Measurements from ENCODE around the gene ADGRB2.
A peak's percentile ranks its signal among the peaks of the same experiment; 100 is the strongest.

Gene ADGRB2

GRCh38 chr1:31779687-31780086 is 15.5 kb upstream of the ADGRB2 start:
- Histone ChIP-seq H3K36me3 (ENCODE audit: control insufficient read depth, low read depth, low read length) (no peaks in the 10 kb centered on the region), H3K4me3 (ENCODE audit: low read length) (no peak overlapping the region), H3K4me1 (ENCODE audit: control insufficient read depth, low read depth, low read length) (peaks cover 15% of the 10 kb centered on the region), H3K27ac (ENCODE audit: low read length) (no peak overlapping the region), H3K27me3 (ENCODE audit: control insufficient read depth, insufficient read depth, low read length) (peaks cover 5% of the 10 kb centered on the region), H3K9ac (ENCODE audit: low read length) (no peak overlapping the region), H3K9me3 (ENCODE audit: control insufficient read depth, low read depth, low read length) (no peaks in the 10 kb centered on the region)

- H3K4me1 ChIP-seq (ENCODE audit: control insufficient read depth, low read depth, low read length) = peaks cover 15% of the 10 kb centered on the region
- H3K9me3 ChIP-seq (ENCODE audit: control insufficient read depth, low read depth, low read length) = no peaks in the 10 kb centered on the region
- no peak overlapping the region for H3K9ac ChIP-seq (ENCODE audit: low read length)
- H3K4me3 ChIP-seq (ENCODE audit: low read length) = no peak overlapping the region
- H3K27ac ChIP-seq (ENCODE audit: low read length) = no peak overlapping the region
- H3K27me3 ChIP-seq (ENCODE audit: control insufficient read depth, insufficient read depth, low read length) = peaks cover 13% of the 10 kb centered on the region
- no peaks in the 10 kb centered on the region for H3K36me3 ChIP-seq (ENCODE audit: control insufficient read depth, low read depth, low read length)
Measured at GRCh38 chr1:31778763-31779488, 14.8 kb upstream of the ADGRB2 start.

- Histone ChIP-seq H3K27me3 (ENCODE audit: control insufficient read depth, insufficient read depth, low read length) (peaks cover 37% of the 10 kb centered on the region), H3K4me1 (ENCODE audit: control insufficient read depth, low read depth, low read length) (no peaks in the 10 kb centered on the region), H3K27ac (ENCODE audit: low read length) (no peak overlapping the region), H3K9me3 (ENCODE audit: control insufficient read depth, low read depth, low read length) (no peaks in the 10 kb centered on the region), H3K9ac (ENCODE audit: low read length) (no peak overlapping the region), H3K4me3 (ENCODE audit: low read length) (no peak overlapping the region), H3K36me3 (ENCODE audit: control insufficient read depth, low read depth, low read length) (no peaks in the 10 kb centered on the region)
Measured at GRCh38 chr1:31776516-31776915, 12.4 kb upstream of the ADGRB2 start.

DNA sequence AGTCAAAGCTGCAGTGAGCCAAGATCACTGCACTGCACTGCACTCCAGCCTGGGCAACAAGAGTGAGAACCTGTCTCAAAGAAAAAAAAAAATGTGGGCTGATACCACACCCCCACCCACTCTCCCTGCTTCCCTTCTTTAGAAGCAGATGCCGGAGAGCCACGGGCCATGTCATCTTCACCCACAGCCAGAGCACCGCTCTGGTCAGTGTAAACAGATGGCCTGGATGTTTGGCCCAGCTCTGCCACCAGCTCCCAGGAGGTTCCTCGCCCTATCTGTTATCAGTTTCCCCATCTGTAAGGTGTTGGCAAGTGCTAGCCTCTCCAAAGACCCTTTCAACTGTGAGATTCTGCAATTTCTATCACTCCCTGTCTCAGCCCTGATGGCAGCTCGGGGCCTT is 11.9 kb upstream of the ADGRB2 start:
- Histone ChIP-seq H3K36me3 (ENCODE audit: control insufficient read depth, low read depth, low read length) (no peaks in the 10 kb centered on the region), H3K4me3 (ENCODE audit: low read length) (no peak overlapping the region), H3K27me3 (ENCODE audit: control insufficient read depth, insufficient read depth, low read length) (peaks cover 41% of the 10 kb centered on the region), H3K4me1 (ENCODE audit: control insufficient read depth, low read depth, low read length) (no peaks in the 10 kb centered on the region), H3K9ac (ENCODE audit: low read length) (no peak overlapping the region), H3K9me3 (ENCODE audit: control insufficient read depth, low read depth, low read length) (no peaks in the 10 kb centered on the region), H3K27ac (ENCODE audit: low read length) (no peak overlapping the region)

- no peak overlapping the region for H3K9ac ChIP-seq (ENCODE audit: low read length)
- H3K27me3 ChIP-seq (ENCODE audit: control insufficient read depth, insufficient read depth, low read length) = peaks cover 48% of the 10 kb centered on the region
- H3K9me3 ChIP-seq (ENCODE audit: control insufficient read depth, low read depth, low read length) = no peaks in the 10 kb centered on the region
- no peak overlapping the region for H3K4me3 ChIP-seq (ENCODE audit: low read length)
- no peaks in the 10 kb centered on the region for H3K36me3 ChIP-seq (ENCODE audit: control insufficient read depth, low read depth, low read length)
- H3K4me1 ChIP-seq (ENCODE audit: control insufficient read depth, low read depth, low read length) = no peaks in the 10 kb centered on the region
- no peak overlapping the region for H3K27ac ChIP-seq (ENCODE audit: low read length)
Measured at GRCh38 chr1:31775210-31775999, 11.3 kb upstream of the ADGRB2 start.

DNA sequence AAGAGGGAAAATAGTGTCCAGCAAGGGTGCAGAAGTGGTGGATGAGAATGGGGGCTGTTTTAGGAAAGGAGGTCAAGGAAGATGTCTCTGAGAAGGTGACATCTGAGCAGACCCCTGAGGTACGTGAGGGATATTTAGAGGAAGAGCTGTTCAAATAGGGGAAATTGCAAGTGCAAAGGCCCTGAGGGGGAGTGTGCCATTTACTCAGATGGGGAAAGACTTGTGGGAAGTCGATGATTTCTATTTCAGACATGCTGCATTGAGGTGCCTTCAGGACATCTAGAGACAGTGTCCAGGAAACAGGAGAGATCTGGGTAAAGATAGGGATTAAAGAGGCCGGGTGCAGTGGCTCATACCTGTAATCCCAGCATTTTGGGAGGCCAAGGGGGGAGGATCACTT is 10.4 kb upstream of the ADGRB2 start:
- Histone ChIP-seq H3K27ac (ENCODE audit: low read length) (no peak overlapping the region), H3K27me3 (ENCODE audit: control insufficient read depth, insufficient read depth, low read length) (peaks cover 50% of the 10 kb centered on the region)

GRCh38 chr1:31773861-31774260 is 9.7 kb upstream of the ADGRB2 start:
- Histone ChIP-seq H3K36me3 (ENCODE audit: control insufficient read depth, low read depth, low read length) (no peaks in the 10 kb centered on the region), H3K4me1 (ENCODE audit: control insufficient read depth, low read depth, low read length) (no peaks in the 10 kb centered on the region), H3K4me3 (ENCODE audit: low read length) (no peak overlapping the region), H3K9me3 (ENCODE audit: control insufficient read depth, low read depth, low read length) (no peaks in the 10 kb centered on the region), H3K9ac (ENCODE audit: low read length) (no peak overlapping the region), H3K27me3 (ENCODE audit: control insufficient read depth, insufficient read depth, low read length) (peaks cover 50% of the 10 kb centered on the region), H3K27ac (ENCODE audit: low read length) (no peak overlapping the region)

More for the DNA sequence above, 10.4 kb upstream of the ADGRB2 start:
- Histone ChIP-seq H3K9me3 (ENCODE audit: control insufficient read depth, low read depth, low read length) (no peaks in the 10 kb centered on the region), H3K9ac (ENCODE audit: low read length) (no peak overlapping the region), H3K36me3 (ENCODE audit: control insufficient read depth, low read depth, low read length) (no peaks in the 10 kb centered on the region), H3K4me3 (ENCODE audit: low read length) (no peak overlapping the region), H3K4me1 (ENCODE audit: control insufficient read depth, low read depth, low read length) (no peaks in the 10 kb centered on the region)

DNA sequence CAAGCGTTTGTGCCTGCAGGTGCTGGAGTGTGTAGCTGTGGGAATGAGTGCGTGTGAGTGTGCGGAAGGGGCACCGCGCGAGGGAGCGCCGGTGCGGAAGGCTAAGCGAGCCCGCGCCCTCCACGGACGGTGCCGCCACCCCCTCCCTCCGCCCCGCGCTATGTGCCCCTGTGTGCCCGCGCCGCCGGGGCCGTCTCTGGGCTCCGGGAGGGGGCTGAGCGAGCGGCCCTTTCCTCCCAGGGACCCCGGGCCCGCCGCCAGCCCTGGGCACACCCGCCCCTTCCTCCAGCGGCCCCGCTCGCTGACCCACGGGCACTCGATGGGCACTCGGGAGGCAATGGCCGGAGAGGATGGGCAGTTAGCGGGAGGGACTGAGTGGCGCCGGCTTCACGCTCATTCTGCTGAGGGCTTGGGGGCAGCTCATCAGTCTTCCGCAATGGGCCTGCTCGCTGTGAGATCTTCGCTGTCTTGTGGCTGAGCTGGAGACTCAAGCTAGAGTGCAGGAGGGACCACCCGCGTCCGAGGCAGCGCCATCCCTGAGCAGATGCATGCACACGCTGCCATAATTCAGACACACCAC is 8.6 kb upstream of the ADGRB2 start:
- peaks cover 3% of the 10 kb centered on the region for H3K4me1 ChIP-seq (ENCODE audit: control insufficient read depth, low read depth, low read length)
- peak overlapping the region; percentile 41 for H3K4me3 ChIP-seq (ENCODE audit: low read length)
- no peak overlapping the region for H3K27ac ChIP-seq (ENCODE audit: low read length)
- H3K9me3 ChIP-seq (ENCODE audit: control insufficient read depth, low read depth, low read length) = no peaks in the 10 kb centered on the region
- peaks cover 50% of the 10 kb centered on the region for H3K27me3 ChIP-seq (ENCODE audit: control insufficient read depth, insufficient read depth, low read length)
- no peak overlapping the region for H3K9ac ChIP-seq (ENCODE audit: low read length)
- H3K36me3 ChIP-seq (ENCODE audit: control insufficient read depth, low read depth, low read length) = no peaks in the 10 kb centered on the region

DNA sequence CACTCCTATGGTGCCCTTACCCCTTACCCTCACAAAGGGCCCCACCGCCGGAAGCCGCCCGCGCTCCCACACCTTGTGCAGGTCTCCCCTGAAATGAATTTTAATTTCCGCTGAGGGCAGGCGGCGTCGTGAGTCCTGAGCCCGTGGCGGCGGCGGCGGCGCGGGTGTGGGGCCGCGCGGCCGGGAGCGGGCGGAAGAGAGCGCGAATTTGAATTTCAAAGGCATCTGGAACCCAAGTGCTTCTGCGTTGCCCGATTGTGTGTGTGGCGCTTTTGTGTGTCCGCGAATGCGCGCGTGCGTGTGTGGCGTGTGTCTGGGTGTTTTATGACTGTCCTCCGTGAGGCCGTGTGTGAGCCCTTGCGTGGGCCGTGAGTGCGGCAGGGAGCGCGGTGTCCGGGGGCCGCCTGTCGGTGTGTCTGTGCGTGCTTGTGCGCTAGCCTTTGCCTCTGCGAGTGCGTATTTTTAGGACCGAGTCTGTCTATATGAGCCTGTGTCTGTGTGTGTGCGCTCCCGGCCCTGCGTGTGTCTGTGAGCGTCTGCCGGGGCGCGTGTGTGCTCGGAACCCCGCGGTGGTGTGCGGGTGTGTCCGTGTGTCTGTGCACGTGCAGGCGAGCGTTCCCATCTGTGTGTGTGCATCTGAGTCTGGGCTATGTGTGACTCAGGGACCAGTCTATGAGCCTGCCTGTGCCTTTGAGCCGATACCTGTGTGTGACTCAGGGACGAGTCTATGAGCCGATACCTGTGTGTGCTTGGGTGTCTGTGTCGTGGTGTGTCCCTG is 7.9 kb upstream of the ADGRB2 start:
- Histone ChIP-seq H3K36me3 (ENCODE audit: control insufficient read depth, low read depth, low read length) (no peaks in the 10 kb centered on the region), H3K4me3 (ENCODE audit: low read length) (peak overlapping the region; percentile 41), H3K4me1 (ENCODE audit: control insufficient read depth, low read depth, low read length) (peaks cover 3% of the 10 kb centered on the region), H3K27me3 (ENCODE audit: control insufficient read depth, insufficient read depth, low read length) (peaks cover 50% of the 10 kb centered on the region), H3K27ac (ENCODE audit: low read length) (no peak overlapping the region), H3K9me3 (ENCODE audit: control insufficient read depth, low read depth, low read length) (no peaks in the 10 kb centered on the region), H3K9ac (ENCODE audit: low read length) (no peak overlapping the region)

- no peaks in the 10 kb centered on the region for H3K36me3 ChIP-seq (ENCODE audit: control insufficient read depth, low read depth, low read length)
- peaks cover 50% of the 10 kb centered on the region for H3K27me3 ChIP-seq (ENCODE audit: control insufficient read depth, insufficient read depth, low read length)
- H3K4me3 ChIP-seq (ENCODE audit: low read length) = no peak overlapping the region
- no peaks in the 10 kb centered on the region for H3K9me3 ChIP-seq (ENCODE audit: control insufficient read depth, low read depth, low read length)
- H3K9ac ChIP-seq (ENCODE audit: low read length) = no peak overlapping the region
- H3K27ac ChIP-seq (ENCODE audit: low read length) = no peak overlapping the region
- H3K4me1 ChIP-seq (ENCODE audit: control insufficient read depth, low read depth, low read length) = peaks cover 8% of the 10 kb centered on the region
Measured at GRCh38 chr1:31769720-31770390, 5.7 kb upstream of the ADGRB2 start.
